BLaER1 treated with 17β-estradiol and CSF1 and Interleukin-3, amounts not matched to agents 10 nM and 100 nM (cell line): ENCODE results near the gene D2HGDH.
A peak's percentile ranks its signal among the peaks of the same experiment; 100 is the strongest.
"Not testable (repeated sequence)": the region's sequence is repeated elsewhere in the genome, so short reads cannot be mapped to it uniquely, and the experiment has no call there.

Experiments used
- H3K27ac ChIP-seq, 11 experiments: shearing (Covaris generic); formaldehyde crosslinking; 2 replicates each; pipeline ENCODE4 v1.8.1; 2022
- H3K27me3 ChIP-seq, 11 experiments: shearing (Covaris generic); formaldehyde crosslinking; 2 replicates each; pipeline ENCODE4 v1.8.1; 2022
- H3K36me3 ChIP-seq, 11 experiments: shearing (Covaris generic); formaldehyde crosslinking; 2 replicates each; pipeline ENCODE4 v1.8.1; 2022
- H3K4me1 ChIP-seq, 10 experiments: shearing (Covaris generic); formaldehyde crosslinking; 2 replicates each; pipeline ENCODE4 v1.8.1; 2022
- H3K4me2 ChIP-seq, 11 experiments: shearing (Covaris generic); formaldehyde crosslinking; 2 replicates each; pipeline ENCODE4 v1.8.1; 2022
- H3K4me3 ChIP-seq, 10 experiments: shearing (Covaris generic); formaldehyde crosslinking; 2 replicates each; pipeline ENCODE4 v1.8.1; 2022
- H3K9ac ChIP-seq, 11 experiments: shearing (Covaris generic); formaldehyde crosslinking; 2 replicates each; pipeline ENCODE4 v1.8.1; 2022
- H3K9me3 ChIP-seq, 11 experiments: shearing (Covaris generic); formaldehyde crosslinking; replicated peaks in 1 of 11; 2 replicates each; pipeline ENCODE4 v1.8.1; 2022
- H4K20me1 ChIP-seq, 11 experiments: shearing (Covaris generic); formaldehyde crosslinking; 2 replicates each; pipeline ENCODE4 v1.8.1; 2022
- Cebpa-rat ChIP-seq, 11 experiments: shearing (Covaris generic); IDR thresholded peaks; 2 replicates each; pipeline ENCODE4 v1.8.1; 2022

The D2HGDH gene

GRCh38 chr2:241752253-241752652 is 17.8 kb downstream of the D2HGDH start:
- H3K27me3 ChIP-seq: no peaks in the 10 kb centered on the region
- peak overlapping the region in 1 of 11 experiments; percentile 2; a peak in 3 of 22 replicates for H3K9ac ChIP-seq
- no peak for TF ChIP-seq Cebpa-rat (IDR thresholded peaks at IDR 0.05)
- peak overlapping the region in 7 of 11 experiments; percentile 12 to 62 (median 57); a peak in 7 of 22 replicates for H3K27ac ChIP-seq
- peaks cover 0 to 6% (median under 1%) of the 10 kb centered on the region in 11 experiments; a peak in 5 of 22 replicates for H3K9me3 ChIP-seq
- H3K36me3 ChIP-seq: peaks cover 39 to 85% (median 57%) of the 10 kb centered on the region in 11 experiments
- H3K4me1 ChIP-seq: peaks cover 29 to 43% (median 37%) of the 10 kb centered on the region in 10 experiments
- H4K20me1 ChIP-seq: peaks cover 0 to 10% (median 0%) of the 10 kb centered on the region in 11 experiments; a peak in 1 of 22 replicates
- peak overlapping the region; percentile 76 to 92 (median 89) for H3K4me2 ChIP-seq
- H3K4me3 ChIP-seq: no peak overlapping the region

- peaks cover 29 to 41% (median 37%) of the 10 kb centered on the region in 10 experiments for H3K4me1 ChIP-seq
- H4K20me1 ChIP-seq: peaks cover 0 to 10% (median 0%) of the 10 kb centered on the region in 11 experiments; a peak in 1 of 22 replicates
- no peaks in the 10 kb centered on the region for H3K27me3 ChIP-seq
- no peak for TF ChIP-seq Cebpa-rat (IDR thresholded peaks at IDR 0.05)
- H3K4me3 ChIP-seq: no peak overlapping the region
- no peak overlapping the region; a peak in 1 of 22 replicates for H3K9ac ChIP-seq
- H3K36me3 ChIP-seq: peaks cover 37 to 85% (median 56%) of the 10 kb centered on the region in 11 experiments
- H3K9me3 ChIP-seq: 0 out of 22 replicates have a peak, but pooled peaks cover 0 to under 1% (median 0%) of the 10 kb centered on the region in 11 experiments
- peak overlapping the region in 5 of 11 experiments; percentile 33 to 62 (median 58); a peak in 6 of 22 replicates for H3K27ac ChIP-seq
- H3K4me2 ChIP-seq: peak overlapping the region in 9 of 11 experiments; percentile 76 to 92 (median 85); a peak in 16 of 22 replicates
Observed at GRCh38 chr2:241752689-241753276, 18.4 kb downstream of the D2HGDH start.

GRCh38 chr2:241753493-241753892 is 19.1 kb downstream of the D2HGDH start:
- Histone ChIP-seq H3K9ac (0 out of 22 replicates have a peak overlapping the region, but pooled peaks of 1 of the 11 experiments have one; percentile 7), H4K20me1 (peaks cover 0 to 10% (median 0%) of the 10 kb centered on the region in 11 experiments; a peak in 1 of 22 replicates), H3K27ac (peak overlapping the region in 4 of 11 experiments; percentile 10 to 47 (median 30); a peak in 6 of 22 replicates), H3K36me3 (peaks cover 33 to 86% (median 60%) of the 10 kb centered on the region in 11 experiments), H3K9me3 (no peaks in the 10 kb centered on the region), H3K27me3 (no peaks in the 10 kb centered on the region), H3K4me3 (no peak overlapping the region), H3K4me2 (no peak overlapping the region), H3K4me1 (peaks cover 29 to 43% (median 37%) of the 10 kb centered on the region in 10 experiments)
- TF ChIP-seq Cebpa-rat (IDR thresholded peaks at IDR 0.05): no peak

- 0 out of 22 replicates have a peak overlapping the region, but pooled peaks of 1 of the 11 experiments have one; percentile 7 for H3K9ac ChIP-seq
- peaks cover 27 to 85% (median 55%) of the 10 kb centered on the region in 11 experiments for H3K36me3 ChIP-seq
- peak overlapping the region in 4 of 11 experiments; percentile 10 to 47 (median 30); a peak in 3 of 22 replicates for H3K27ac ChIP-seq
- H3K9me3 ChIP-seq: no peaks in the 10 kb centered on the region
- no peak overlapping the region for H3K4me2 ChIP-seq
- no peak overlapping the region for H3K4me3 ChIP-seq
- peaks cover 0 to 10% (median 0%) of the 10 kb centered on the region in 11 experiments; a peak in 1 of 22 replicates for H4K20me1 ChIP-seq
- no peaks in the 10 kb centered on the region for H3K27me3 ChIP-seq
- no peak for TF ChIP-seq Cebpa-rat (IDR thresholded peaks at IDR 0.05)
- peaks cover 31 to 48% (median 39%) of the 10 kb centered on the region in 10 experiments for H3K4me1 ChIP-seq
Observed at GRCh38 chr2:241754042-241754441, 19.6 kb downstream of the D2HGDH start.

GRCh38 chr2:241755166-241755565 is 20.7 kb downstream of the D2HGDH start:
- no peak for TF ChIP-seq Cebpa-rat (IDR thresholded peaks at IDR 0.05)
- Histone ChIP-seq H3K4me3 (no peak overlapping the region), H3K9ac (no peak overlapping the region), H3K36me3 (peaks cover 25 to 86% (median 57%) of the 10 kb centered on the region in 11 experiments), H4K20me1 (no peaks in the 10 kb centered on the region; a peak in 1 of 22 replicates), H3K4me1 (peaks cover 24 to 44% (median 35%) of the 10 kb centered on the region in 10 experiments), H3K9me3 (peaks cover under 1 to 4% (median 1%) of the 10 kb centered on the region in 11 experiments; a peak in 16 of 22 replicates), H3K27me3 (no peaks in the 10 kb centered on the region), H3K4me2 (no peak overlapping the region), H3K27ac (no peak overlapping the region; a peak in 1 of 22 replicates)

- Histone ChIP-seq H4K20me1 (no peaks in the 10 kb centered on the region; a peak in 1 of 22 replicates), H3K4me2 (no peak overlapping the region), H3K9ac (no peak overlapping the region), H3K36me3 (peaks cover 31 to 92% (median 63%) of the 10 kb centered on the region in 11 experiments), H3K27ac (no peak overlapping the region), H3K4me1 (peaks cover 19 to 39% (median 30%) of the 10 kb centered on the region in 10 experiments), H3K9me3 (peaks cover 4 to 8% (median 5%) of the 10 kb centered on the region in 11 experiments; a peak in 16 of 22 replicates), H3K4me3 (no peak overlapping the region), H3K27me3 (no peaks in the 10 kb centered on the region)
- TF ChIP-seq Cebpa-rat (IDR thresholded peaks at IDR 0.05): no peak
Observed at GRCh38 chr2:241755777-241756176, 21.3 kb downstream of the D2HGDH start.

GRCh38 chr2:241759067-241759807 is 24.8 kb downstream of the D2HGDH start:
- H3K9me3 ChIP-seq: peaks cover 4 to 8% (median 5%) of the 10 kb centered on the region in 11 experiments; a peak in 16 of 22 replicates
- no peak overlapping the region for H3K4me3 ChIP-seq
- no peak for TF ChIP-seq Cebpa-rat (IDR thresholded peaks at IDR 0.05)
- no peaks in the 10 kb centered on the region for H3K27me3 ChIP-seq
- peaks cover 28 to 55% (median 44%) of the 10 kb centered on the region in 10 experiments for H3K4me1 ChIP-seq
- H3K36me3 ChIP-seq: peaks cover 32 to 65% (median 48%) of the 10 kb centered on the region in 11 experiments
- H3K27ac ChIP-seq: peak overlapping the region in 5 of 11 experiments; percentile 8 to 32 (median 25); a peak in 8 of 22 replicates
- peak overlapping the region in 5 of 11 experiments; percentile 4 to 44 (median 31); a peak in 4 of 22 replicates for H3K4me2 ChIP-seq
- no peaks in the 10 kb centered on the region; a peak in 1 of 22 replicates for H4K20me1 ChIP-seq
- H3K9ac ChIP-seq: peak overlapping the region in 1 of 11 experiments; percentile 14; a peak in 1 of 22 replicates

GRCh38 chr2:241759893-241760292 is 25.5 kb downstream of the D2HGDH start:
- H4K20me1 ChIP-seq, H3K4me2 ChIP-seq, H3K4me3 ChIP-seq, H3K27me3 ChIP-seq, H3K27ac ChIP-seq, H3K9ac ChIP-seq, H3K9me3 ChIP-seq: not testable (repeated sequence)
- Histone ChIP-seq H3K36me3 (peaks cover 29 to 58% (median 44%) of the 10 kb centered on the region in 11 experiments), H3K4me1 (peaks cover 35 to 59% (median 49%) of the 10 kb centered on the region in 10 experiments)
